Measurements from ENCODE around the gene SULT1C3.
"Not testable (repeated sequence)": the region's sequence is repeated elsewhere in the genome, so short reads cannot be mapped to it uniquely, and the experiment has no call there.

SULT1C3 gene

DNA sequence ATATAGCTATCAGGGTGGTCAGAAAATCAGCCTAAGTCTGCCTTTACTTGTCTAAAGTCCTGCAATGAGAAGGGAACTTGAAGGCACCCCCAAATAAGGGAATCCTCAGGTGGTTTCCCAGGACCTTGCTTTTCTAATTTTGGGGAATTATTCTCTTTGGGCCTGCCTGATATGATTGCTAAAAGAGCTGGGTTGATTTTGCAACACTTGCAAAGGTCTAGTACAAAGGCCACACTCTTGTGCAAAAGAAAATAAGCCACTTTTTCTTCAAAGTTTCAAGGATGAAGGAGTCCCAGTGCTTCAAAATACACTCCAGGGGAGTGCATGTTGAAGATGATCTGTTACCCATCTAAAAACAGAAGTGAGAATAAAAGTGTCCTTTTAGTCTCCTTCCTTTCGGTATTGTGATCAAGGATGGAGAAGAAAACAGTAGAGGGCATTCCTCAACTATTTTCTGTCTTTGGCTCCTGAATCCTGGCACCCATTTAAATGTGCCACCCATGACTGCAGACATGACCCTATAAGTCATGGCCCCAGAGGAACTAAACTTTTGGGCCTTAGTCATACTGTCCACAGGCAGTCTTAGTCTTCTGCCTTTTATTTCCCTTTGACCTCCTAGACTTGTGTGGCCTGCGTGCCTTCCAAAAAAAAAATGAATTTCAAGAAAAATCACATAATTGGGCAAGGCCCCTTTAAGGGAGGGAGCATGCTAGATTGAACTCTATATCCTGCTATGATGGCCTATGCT, 5.1 kb downstream of the SULT1C3 start:
- DNase-seq (ENCODE audit: low read depth in 2 of 2), result no peak

DNA sequence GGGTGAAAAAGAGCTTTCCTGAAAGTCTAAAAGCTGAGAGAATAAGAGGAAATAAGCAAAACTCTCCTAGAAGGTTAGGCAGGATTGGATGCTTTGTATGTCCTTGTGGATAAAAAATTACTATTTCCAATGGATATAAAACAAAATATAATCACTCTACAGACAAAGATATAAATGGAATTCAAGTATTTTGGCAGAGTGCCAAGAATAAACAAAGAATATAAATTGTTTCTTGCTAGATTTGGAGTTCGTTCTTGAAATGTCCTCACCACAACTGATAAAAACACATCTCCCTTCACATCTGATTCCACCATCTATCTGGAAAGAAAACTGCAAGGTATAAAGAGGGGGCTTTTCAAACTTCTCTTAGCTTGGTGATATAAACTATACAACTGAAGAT, 13.3 kb downstream of the SULT1C3 start:
- no peak for DNase-seq (ENCODE audit: low read depth in 2 of 2)

DNA sequence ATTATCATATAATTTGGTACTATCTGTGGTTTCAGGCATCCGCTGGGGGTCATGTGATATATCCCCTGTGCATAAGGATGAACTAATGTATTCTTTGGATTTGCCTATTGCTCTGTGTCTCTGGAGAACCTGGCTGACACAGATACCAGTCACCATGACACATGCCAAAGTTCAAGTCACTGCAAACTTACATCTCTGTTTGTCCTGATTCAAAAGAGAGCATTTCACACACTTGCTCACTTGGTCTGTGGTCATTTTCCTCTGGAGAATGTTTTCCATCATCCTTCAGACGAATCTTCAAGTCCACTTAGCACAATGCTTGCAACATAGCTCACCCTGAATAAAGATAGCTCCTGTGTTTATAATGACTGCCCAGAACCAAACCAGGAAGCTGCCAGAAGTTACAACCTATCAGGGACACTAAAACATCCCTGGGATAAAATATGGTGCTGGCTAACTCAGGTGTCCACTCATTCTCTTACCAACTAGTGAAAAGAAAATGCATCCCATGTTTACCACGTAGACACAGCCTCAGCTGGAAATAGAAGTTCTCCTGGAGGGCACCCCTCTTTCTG, 18.1 kb downstream of the SULT1C3 start:
- no peak for DNase-seq (ENCODE audit: low read depth in 2 of 2)

DNA sequence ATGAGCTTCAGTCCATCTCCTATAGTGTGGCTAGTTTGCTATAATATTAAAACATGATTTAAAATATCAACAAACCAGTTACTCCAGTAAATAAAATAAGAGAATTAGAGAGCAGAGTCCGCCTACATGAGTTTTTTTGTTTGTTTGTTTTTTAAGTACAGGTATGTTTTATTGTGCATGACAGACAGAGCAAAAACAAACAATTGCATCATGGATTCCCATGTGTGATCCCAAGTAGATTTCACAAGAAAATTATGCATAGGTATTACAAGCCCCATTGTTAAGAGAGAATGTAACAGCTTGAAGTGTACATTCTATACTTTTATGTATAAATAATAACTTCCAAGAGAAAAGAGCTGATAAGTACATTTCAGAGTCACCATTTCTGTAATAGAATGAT, 21.0 kb downstream of the SULT1C3 start:
- no peak for DNase-seq (ENCODE audit: low read depth in 2 of 2)

DNA sequence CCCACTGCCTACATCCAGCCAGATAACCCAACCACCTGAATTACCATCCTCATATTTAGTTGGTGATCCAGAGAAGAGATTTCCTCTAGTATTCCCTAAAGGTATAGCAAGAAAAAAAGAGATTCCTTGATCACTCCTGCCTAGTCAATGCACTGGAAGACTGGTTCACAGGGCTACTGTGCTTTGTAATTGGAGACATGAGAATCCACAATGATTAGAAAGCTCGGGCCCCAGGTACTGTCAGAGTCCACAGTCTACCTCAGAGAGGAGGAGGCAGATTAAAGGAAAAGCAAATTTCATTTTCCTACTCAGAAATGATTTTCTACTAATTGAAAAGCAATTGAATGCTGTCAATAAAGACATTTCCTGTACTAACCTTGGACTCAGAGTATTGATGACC, 22.3 kb downstream of the SULT1C3 start:
- no peak for DNase-seq (ENCODE audit: low read depth in 2 of 2)

DNA sequence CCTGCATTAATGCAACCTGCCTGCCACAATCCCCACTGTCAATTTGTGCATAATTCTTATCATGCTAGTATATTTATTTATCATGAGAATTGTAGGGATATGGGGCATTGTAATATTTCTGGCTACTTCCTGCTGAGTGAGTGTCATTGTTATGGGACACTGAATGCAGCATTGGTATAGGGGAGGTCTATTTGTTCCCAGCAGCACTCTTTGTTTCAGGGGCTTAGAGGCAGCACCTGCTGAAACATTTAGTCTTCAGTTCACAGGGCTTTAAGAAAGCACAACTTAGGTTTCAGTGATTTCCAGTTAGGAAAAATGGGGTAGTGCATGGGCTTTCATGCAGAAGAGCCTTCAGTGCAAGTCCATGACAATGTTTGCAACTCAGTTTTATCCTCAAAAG, 23.6 kb downstream of the SULT1C3 start:
- no peak for DNase-seq (ENCODE audit: low read depth in 2 of 2)

DNA sequence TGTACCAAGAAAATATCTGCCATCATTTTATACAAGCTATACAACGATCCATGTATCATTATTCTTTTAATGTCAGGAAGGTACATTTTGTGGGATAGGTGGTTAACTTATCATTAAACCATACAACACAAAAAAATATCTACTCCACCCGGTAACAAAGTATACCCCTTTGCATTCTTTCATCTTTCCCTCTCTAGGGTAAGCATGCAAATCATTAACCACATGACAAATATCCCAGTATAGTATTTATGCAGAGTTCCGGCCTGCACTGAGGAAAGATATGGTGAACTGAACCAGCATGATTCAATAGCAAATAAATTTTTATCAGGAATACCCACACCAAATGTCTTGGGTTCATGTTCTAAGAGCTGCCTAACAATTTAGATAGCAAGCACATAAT, 26.4 kb downstream of the SULT1C3 start:
- no peak for DNase-seq (ENCODE audit: low read depth in 2 of 2)

DNA sequence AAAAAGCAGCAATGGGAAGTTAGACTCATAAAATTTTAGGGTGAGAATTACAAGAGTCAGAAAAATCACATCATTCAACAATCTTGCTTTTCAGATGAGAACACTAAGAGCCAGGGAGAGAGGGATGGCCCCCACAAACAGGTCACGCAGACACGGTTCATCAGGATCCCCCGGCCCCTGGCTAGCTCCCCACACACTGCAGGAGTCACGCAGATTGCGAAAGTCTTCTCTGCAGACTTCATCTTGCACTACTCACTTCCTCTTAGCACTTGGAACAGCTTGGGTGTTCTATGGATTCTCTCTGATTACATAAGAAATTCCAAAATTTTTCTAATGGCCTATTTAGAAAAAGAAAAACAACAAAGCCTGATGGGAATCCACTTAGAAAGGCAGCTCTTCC, 27.3 kb downstream of the SULT1C3 start:
- no peak for DNase-seq (ENCODE audit: low read depth in 2 of 2)

DNA sequence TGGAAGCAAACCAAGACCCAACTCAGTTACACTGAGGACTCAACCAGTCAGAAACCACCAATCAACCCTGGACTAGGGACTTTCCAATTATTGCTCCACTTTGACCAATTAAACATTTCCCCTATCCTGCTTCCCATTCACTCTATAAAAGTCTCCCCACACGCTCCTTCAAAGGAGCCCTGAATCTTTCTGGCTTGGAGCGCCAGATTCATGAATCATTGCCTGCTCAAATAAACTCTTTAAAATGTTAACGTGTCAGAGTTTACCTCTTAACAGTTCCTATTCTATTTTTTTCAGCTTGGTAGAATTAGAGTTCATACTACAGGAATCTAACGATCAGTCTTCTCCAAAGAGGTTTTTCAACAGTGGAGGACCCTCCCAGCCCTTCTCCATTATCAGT, 28.2 kb downstream of the SULT1C3 start:
- no peak for DNase-seq (ENCODE audit: low read depth in 2 of 2)

DNA sequence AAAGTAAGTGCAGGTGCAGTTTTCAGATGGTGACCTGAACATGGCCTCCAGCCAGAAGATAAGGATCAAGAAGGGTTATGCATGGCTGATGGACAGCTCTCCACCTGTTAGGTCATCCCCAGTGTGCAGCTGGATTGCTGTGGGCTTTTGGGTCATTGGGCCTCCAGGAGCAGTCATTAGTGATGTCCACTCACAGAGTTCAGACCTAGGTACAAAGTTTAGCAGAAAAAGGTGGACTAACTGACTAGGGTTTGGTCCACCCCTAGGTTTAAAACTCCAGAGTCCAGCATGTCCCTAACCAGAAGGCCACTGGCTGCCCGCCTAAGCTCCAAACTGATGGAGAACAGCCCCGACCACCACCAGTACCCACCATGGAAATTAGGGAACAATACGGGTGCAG, 30.6 kb downstream of the SULT1C3 start:
- DNase-seq (ENCODE audit: low read depth in 2 of 2), result no peak

DNA sequence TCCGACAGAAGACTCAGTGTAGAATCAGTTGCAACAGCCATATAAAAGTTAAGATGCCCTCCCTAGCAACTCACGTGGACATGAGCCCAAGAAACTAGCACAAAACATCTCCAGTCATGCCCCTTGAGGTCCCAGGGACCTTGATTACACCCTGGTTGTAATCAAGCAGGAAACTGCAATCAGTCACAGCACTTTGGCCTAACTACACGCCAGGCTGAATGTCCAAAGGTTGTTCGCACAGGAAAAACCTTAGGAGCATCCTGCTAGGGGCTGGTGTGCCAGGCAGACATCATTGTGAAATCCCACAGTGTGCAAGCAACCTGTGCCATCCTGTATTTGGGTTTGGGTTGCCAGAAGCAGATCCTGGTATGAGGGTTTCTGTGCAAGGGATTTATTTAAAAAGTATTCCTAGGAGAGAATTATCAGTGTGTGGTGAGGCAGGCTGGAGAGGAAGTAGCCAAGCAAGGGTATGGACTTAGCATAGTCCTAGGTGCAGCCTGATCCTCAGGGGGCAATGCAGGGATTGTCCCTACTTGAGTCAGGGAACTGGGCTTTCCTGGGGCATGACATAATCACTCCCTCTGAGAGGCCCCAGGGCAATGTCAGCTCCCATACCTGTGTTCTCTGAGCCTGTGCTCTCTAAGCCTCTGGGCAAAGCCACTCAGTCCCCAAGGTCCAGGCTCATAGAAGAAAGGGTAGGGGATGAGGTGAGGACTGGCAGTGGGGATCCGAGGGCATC, 31.2 kb downstream of the SULT1C3 start:
- DNase-seq (ENCODE audit: low read depth in 2 of 2), result no peak

DNA sequence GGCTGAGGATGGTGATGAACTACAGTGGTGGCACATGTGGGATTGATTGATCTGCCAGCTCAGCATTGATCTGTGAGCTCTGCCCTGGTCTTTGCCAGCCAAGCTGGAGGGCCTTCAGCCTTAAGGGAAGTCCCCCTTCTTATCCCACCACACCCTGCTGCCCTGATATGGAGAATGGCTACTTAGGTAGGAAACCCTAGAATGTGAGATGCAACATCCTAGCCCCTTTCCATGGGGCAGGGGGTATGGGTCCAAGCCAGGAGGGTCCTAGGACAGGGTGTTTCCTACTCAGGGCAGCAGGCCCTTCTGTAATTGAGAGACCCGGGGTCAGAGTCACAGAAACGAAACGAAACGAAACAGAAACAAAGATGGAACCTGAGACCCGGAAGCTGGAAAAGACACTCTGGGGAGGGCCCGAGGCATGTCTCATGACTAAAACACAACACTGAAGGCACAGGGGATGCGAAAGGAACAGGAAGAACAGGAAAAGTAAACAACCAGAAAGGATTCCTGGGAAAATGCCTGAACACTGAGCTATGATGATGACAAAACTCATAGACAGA, 32.0 kb downstream of the SULT1C3 start:
- no peak for DNase-seq (ENCODE audit: low read depth in 2 of 2)

DNA sequence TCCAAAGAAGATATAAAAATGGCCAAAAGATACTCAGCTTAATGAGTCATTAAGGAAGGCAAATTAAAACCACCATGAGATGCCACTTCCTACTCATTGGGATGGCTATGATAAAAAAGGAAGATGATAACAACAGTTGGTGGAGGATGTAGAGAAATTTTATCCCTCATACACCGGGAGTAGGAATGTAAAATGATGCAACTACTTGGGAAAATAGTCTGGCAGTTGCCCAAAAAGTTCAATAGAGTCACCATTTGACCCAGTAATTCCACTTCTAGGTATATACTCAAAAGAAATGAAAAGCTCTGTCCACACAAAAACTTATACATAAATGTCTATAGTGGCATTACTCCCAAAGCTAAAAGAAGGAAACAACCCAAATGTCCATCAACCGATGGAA, 38.9 kb downstream of the SULT1C3 start:
- no peak for DNase-seq (ENCODE audit: low read depth in 2 of 2)

DNA sequence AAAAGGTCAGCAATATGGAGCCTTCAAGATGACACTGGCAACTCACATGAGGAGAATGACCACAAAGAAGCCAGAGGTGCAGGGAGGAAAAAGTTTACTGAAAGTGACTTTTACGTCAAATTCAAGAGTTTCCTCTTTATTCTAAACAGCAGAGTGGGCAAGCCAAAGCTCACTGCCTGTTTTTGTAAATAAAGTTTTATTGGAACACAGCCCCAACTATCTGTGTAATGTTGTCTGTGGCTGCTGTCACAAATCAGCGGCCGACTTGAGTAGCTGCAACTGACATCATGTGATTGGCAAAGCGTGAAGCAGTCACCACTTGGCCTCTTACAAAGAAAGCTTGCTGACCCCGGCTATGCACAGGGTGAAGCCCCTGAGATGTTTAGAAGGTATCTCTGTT, 39.7 kb downstream of the SULT1C3 start:
- no peak for DNase-seq (ENCODE audit: low read depth in 2 of 2)

DNA sequence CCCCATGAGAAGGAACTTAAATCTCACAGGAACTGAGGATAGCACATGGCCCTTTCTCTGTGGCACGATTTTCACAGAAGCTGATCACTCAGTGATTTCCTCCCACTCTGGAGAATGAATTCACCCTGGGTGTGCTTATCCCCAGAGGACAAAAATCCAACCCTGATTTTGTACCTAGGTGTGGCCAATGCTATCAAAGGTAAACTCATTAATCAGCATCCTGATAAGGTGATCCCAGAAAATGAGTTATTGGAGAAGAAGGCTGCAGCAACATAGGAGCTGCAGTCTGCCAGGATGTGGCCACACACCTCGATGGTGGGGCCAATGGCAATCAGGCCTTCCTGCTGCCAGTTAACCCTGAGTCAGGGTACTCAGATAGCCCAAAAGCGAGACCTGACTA, 40.7 kb downstream of the SULT1C3 start:
- no peak for DNase-seq (ENCODE audit: low read depth in 2 of 2)

DNA sequence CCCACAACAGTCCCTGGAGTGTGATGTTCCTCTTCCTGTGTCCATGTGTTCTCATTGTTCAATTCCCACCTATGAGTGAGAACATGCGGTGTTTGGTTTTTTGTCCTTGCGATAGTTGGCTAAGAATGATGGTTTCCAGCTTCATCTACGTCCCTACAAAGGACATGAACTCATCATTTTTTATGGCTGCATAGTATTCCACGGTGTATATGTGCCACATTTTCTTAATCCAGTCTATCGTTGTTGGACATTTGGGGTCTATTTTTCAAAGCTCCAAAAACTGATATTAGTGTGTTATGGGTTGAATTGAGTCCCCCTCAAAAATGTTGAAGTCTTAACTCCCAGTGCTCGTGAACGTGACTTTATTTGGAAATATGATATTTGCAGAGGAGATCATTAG, 44.8 kb downstream of the SULT1C3 start:
- not testable (repeated sequence) for DNase-seq (ENCODE audit: low read depth in 2 of 2)

DNA sequence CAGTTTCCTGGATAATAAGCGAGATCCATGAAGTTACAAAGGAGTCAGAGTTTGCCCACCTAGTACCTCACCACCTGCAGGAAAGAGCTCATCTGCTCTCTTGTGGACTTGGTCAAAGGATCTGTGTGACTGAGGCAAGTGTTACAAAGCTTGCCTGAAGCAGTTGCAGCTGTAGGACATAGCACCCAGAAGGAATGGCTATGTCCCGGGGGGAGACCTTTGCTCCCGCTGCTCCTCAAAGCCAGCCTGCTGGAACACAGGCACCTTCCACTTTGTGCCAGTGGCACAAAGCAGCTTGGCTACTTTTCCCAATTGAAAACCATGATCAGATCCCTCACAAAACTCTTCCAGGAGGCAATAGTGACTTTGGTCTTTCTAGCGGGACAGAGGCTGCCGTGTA, 45.8 kb downstream of the SULT1C3 start:
- DNase-seq (ENCODE audit: low read depth in 2 of 2), result no peak

DNA sequence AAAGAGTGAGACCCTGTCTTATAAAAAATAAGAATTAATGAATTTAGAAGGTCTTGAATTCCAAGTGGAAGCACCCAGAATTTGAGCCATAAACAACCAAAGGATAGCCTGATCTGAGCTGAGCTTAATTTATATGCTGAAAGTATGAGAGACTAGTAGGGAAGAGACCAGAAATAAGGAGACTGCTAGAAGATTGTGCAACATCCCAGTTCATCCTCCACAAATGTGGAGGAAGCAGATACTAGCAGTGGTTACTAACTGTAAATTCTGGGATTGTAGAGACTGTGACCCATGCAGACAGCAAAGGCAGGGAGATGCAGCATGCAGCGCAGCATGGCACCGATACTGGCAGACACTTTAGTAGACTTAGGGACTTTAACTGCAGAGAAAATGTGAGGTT, 47.4 kb downstream of the SULT1C3 start:
- no peak for DNase-seq (ENCODE audit: low read depth in 2 of 2)

DNA sequence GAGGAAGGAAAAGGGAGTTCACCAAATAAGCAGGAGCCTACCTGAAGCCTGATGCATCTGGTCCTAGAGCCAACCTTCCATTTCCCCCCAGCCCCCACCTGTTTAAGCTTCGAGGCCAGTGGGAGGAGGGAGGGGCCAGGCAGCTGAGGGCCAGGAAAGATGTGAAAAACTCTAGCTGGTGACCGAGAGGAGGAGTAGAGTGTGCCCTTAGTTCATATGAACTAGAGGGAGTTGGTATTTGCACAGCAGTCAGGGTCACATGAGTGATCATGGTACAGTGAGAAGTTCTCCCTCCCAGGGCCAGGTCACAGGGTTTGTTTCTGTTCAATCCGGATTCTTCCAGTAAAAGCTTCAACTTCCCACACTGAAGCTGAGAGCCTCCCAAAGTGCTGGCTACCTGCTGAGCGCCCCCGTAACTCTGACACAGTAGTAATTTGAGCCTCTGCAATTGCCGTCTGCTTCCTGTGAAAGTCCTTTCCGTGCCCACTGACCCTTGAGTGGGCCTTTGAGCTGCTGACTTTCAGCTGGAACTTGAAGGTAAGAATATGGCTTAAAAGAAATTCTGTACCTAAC, 48.9 kb downstream of the SULT1C3 start, which contains the start of gene SULT1C2:
Gene SULT1C2, plus strand, starts transcription at position 362 of the 573 bp plus-strand sequence. CDS start 4,773 bp downstream, outside the sequence.
- no peak for DNase-seq (ENCODE audit: low read depth in 2 of 2)

DNA sequence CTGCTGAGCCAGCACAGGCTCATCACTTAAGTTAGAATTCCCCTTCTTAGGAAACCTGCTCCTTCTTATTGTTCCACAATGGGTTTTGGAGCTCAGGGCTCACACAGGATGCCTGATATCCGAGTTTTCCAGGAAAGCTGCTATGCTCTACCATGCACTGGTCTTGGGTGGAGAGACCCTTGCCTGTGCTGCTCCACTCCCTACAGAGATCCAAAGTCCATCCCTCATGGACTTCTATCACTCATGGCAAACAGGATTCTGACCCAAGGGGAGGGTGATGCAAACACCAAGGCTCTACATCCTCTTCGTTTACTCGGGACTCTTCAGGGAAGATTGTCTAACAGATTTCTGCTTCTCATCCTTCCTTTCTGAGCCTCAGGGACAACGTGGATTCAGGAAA, 54.1 kb downstream of the SULT1C3 start:
- no peak for DNase-seq (ENCODE audit: low read depth in 2 of 2)

DNA sequence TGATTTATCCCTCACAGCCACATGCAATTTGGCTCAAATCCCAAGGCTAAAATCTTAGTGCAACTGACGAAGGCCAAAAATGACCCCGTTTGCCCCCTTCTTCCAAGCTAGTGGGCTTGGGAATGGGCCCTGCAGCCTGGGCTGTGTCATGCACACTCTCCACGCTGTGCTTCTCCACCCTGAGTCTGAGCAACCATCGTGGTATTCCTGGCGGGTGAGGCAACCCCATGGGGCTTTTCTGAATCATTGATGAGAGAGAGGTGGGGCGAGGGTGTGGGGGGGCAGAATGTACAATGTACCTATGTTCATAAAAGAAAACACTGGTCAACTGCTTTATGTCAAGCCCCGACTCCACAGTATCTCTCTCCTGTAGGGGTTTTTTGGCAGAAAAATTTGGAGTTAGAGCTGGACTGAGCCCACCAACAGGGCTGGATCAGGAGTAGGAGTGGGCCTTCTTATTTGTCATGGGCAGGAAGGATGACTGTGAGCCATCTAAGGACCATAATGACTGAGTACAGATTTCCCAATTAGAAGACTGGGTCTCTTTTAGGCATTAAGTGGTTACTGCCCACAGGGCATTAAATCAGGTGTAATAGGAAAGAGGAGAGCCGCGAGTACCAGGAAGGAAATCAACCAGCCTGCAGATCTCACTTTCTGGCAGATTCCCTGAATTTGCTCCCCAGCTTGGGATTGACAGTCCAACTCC, 57.8 kb downstream of the SULT1C3 start:
- no peak for DNase-seq (ENCODE audit: low read depth in 2 of 2)

DNA sequence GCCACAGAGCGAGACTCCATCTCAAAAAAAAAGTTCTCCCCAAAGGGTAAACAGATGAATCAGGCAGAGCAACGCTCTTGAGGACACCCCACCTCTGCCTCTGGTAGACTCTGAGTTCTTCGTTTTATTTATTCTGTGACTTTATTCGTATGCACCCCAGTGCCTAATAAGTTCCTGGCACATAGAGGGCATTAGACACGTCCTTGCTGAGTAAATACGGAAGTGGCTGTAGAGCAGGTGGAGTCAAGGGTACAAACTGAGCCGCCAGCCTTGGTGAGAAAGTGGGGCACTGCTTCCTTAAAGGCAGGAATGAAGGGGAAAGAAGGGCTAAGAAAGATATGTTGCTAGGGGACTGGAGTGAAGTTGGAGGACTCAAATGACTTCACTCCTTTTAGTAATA, 61.8 kb downstream of the SULT1C3 start:
- no peak for DNase-seq (ENCODE audit: low read depth in 2 of 2)
